Left ventricle myocardium inferior (tissue), 1 donor: Measurements from ENCODE around the gene ALMS1. TPM values are rescaled to one million over a fixed set of nuclear protein-coding genes. Genes with fewer than 3 reads are reported as not detected.

ENCODE experiments used
- DNase-seq: peaks from one replicate; pipeline ENCODE4 v3.0.0-alpha.2; 2020
- H3K27ac ChIP-seq: fragments of 200-600 bp; replicated peaks from 2 replicates; pipeline ENCODE4 v1.8.0; 2021
- H3K27me3 ChIP-seq: fragments of 200-600 bp; 2 replicates; pipeline ENCODE4 v1.8.0; 2021; ENCODE audit warnings: low read depth
- H3K36me3 ChIP-seq: fragments of 200-600 bp; 2 replicates; pipeline ENCODE4 v1.8.0; 2021
- H3K4me1 ChIP-seq: fragments of 200-600 bp; 2 replicates; pipeline ENCODE4 v1.8.0; 2021
- H3K4me3 ChIP-seq: fragments of 200-600 bp; 2 replicates; pipeline ENCODE4 v1.8.0; 2021; ENCODE audit warnings: mild to moderate bottlenecking, moderate library complexity
- H3K9me3 ChIP-seq: fragments of 200-600 bp; replicated peaks from 2 replicates; pipeline ENCODE4 v1.8.0; 2021
- intact Hi-C: fragments of 100-400 bp; cut with micrococcal nuclease; formaldehyde crosslinking; loops from one replicate; pipeline ENCODE4 v1.11.0; 2022
- total RNA-seq: library from RNA; stranded (reverse); fragmentation: NEBNext Ultra II Directional; extraction: Animal tissue kit (Norgen Biotek cat#: 25700); gene quantifications from one replicate; pipeline ENCODE4 v1.2.1, GENCODE V29; 2021
- TF ChIP-seq, protein P1 (sequence below): fragments of 200-600 bp; IDR thresholded peaks from 2 replicates; pipeline ENCODE4 v1.8.0; 2021; ENCODE audit warnings: antibody characterized with exemption, mild to moderate bottlenecking, borderline replicate concordance
- donor health status: DM: no; HTN: yes; CAD: no; lungs with severe emphysema.

Gene ALMS1
- total RNA-seq, 1 donor from 2014 or later: 7.7 TPM

DNA sequence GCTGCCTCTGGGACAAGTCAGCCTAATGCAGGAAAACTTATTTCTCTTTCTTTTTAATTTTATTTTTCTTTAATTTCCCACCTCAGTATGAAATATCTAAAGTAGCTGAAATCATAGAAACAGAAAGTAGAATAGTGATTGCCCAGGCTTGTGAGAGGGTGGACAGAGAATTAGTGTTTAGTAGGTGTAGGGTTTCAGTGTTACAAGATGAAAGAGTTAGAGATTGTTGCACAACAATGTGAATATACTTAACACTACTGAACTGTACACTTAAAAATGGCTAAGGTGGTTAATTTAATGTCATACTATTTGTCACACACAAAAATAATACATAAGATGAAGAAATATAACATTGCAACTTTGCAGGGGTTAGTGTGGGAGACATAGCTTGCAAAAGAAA lies 175.8 kb downstream of the ALMS1 start:
- intact Hi-C loops: no loop called here
- Histone ChIP-seq H3K27me3 (no peaks in the 10 kb centered on the region), H3K36me3 (peaks cover 23% of the 10 kb centered on the region), H3K4me3 (no peak overlapping the region), H3K27ac (no peak overlapping the region), H3K9me3 (no peaks in the 10 kb centered on the region), H3K4me1 (peaks cover 2% of the 10 kb centered on the region)
- DNase-seq: no peak
- TF ChIP-seq, protein P1, sequence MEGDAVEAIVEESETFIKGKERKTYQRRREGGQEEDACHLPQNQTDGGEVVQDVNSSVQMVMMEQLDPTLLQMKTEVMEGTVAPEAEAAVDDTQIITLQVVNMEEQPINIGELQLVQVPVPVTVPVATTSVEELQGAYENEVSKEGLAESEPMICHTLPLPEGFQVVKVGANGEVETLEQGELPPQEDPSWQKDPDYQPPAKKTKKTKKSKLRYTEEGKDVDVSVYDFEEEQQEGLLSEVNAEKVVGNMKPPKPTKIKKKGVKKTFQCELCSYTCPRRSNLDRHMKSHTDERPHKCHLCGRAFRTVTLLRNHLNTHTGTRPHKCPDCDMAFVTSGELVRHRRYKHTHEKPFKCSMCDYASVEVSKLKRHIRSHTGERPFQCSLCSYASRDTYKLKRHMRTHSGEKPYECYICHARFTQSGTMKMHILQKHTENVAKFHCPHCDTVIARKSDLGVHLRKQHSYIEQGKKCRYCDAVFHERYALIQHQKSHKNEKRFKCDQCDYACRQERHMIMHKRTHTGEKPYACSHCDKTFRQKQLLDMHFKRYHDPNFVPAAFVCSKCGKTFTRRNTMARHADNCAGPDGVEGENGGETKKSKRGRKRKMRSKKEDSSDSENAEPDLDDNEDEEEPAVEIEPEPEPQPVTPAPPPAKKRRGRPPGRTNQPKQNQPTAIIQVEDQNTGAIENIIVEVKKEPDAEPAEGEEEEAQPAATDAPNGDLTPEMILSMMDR: no peak

DNA sequence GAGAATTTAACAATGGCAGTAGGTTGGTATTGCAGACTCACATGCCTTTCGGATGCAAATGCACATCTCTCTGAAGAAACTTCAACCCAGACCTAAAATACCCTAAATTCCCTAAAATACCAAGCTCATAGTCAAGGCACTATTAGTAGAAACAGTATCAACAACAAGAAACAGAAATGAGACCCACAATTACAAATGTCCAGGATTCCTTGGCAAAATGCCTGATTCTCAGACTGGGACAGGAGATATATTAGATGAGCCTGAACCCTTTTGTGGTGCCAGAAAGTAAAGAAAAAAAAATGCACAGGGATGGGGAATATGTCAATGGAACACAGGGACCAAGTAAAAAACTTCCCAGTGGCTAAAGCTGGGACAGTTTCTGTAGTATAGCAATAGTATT lies 179.3 kb downstream of the ALMS1 start:
- no peak for DNase-seq
- Histone ChIP-seq H3K27me3 (no peaks in the 10 kb centered on the region), H3K36me3 (peaks cover 4% of the 10 kb centered on the region), H3K4me3 (no peak overlapping the region), H3K27ac (no peak overlapping the region), H3K9me3 (no peaks in the 10 kb centered on the region), H3K4me1 (peaks cover 2% of the 10 kb centered on the region)
- intact Hi-C loops: no loop called here
- TF ChIP-seq, protein P1: no peak

DNA sequence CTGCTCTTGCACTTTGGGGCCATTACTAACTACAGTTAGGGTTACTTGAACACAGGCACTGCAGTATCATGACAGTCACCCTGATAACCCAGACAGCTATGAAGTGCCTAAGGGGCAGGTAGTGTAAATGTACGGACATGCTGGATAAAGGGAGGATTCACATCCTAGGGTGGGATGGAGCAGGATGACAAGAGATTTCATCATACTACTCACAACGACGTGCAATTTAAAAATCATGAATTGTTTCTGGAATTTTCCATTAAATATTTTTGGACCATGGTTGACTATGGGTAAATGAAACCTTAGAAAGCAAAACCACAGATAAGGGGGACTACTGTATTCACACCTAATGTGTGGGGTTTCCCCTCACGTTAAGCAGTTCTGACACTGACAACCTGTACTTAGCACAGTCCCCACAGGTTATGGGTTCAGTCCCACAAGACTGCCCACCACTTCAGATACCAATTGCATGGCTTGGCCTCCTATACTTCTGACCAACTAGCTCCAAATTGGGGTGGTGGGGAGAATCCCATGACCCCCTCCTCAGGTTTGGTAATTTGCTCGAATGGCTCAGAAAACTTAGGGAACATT lies 180.7 kb downstream of the ALMS1 start:
- Histone ChIP-seq H3K27ac (no peak overlapping the region), H3K36me3 (no peaks in the 10 kb centered on the region), H3K4me3 (no peak overlapping the region), H3K4me1 (no peaks in the 10 kb centered on the region), H3K9me3 (no peaks in the 10 kb centered on the region), H3K27me3 (no peaks in the 10 kb centered on the region)
- no peak for DNase-seq
- intact Hi-C loops: no loop called here
- TF ChIP-seq, protein P1: no peak

DNA sequence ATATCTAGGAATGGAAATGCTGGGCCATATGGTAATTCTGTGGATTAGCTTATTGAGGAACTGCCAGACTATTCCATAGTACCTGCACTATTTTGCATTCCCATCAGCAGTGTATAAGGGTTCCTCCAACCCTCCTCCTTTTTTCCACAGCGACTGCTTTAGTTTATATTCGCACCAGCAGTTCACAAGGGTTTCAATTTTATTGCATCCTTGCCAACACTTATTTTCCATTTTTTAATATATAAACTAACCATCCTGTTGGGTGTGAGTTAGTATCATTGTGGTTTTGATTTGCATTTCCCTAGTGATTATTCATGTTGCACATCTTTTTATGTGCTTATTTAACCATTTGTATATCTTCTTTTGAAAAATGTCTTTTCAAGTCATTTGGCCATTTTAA lies 189.6 kb downstream of the ALMS1 start:
- peaks cover 14% of the 10 kb centered on the region for H3K9me3 ChIP-seq
- no peak for DNase-seq
- no peak overlapping the region for H3K27ac ChIP-seq
- peaks cover 27% of the 10 kb centered on the region for H3K36me3 ChIP-seq
- no peak overlapping the region for H3K4me3 ChIP-seq
- no peaks in the 10 kb centered on the region for H3K4me1 ChIP-seq
- TF ChIP-seq, protein P1: no peak
- intact Hi-C loops: no loop called here
- no peaks in the 10 kb centered on the region for H3K27me3 ChIP-seq

DNA sequence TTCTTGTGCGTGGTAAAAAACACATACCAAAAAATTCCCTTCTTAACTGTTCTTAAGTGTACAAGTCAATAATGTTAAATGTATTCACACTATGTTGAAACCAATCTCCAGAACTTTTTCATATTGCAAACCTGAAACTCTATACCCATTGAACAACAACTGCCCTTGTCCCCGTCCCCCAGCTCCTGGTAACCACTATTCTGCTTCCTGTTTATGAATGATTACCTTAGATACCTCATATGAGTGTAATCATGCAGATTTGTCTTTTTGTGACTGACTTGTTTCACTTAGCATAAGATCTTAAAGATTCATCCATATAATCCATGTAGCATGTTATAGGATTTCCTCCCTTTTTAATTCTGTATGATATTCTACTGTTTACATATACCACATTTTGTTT lies 196.7 kb downstream of the ALMS1 start:
- TF ChIP-seq, protein P1: no peak
- H3K4me3 ChIP-seq: no peak overlapping the region
- peaks cover 20% of the 10 kb centered on the region for H3K36me3 ChIP-seq
- no peaks in the 10 kb centered on the region for H3K27me3 ChIP-seq
- H3K27ac ChIP-seq: no peak overlapping the region
- peaks cover 23% of the 10 kb centered on the region for H3K9me3 ChIP-seq
- no peaks in the 10 kb centered on the region for H3K4me1 ChIP-seq
- DNase-seq: no peak
- intact Hi-C loops: no loop called here
